Type B pancreatic cell (in vitro differentiated cells): Measurements from ENCODE around the gene EGFLAM. TPM values are rescaled to one million over a fixed set of nuclear protein-coding genes. Genes with fewer than 3 reads are reported as not detected.

Source experiments
- DNase-seq: peaks from one replicate; pipeline ENCODE4 v3.0.0; 2021; ENCODE audit warnings: mixed read lengths; ENCODE audit not compliant: unreplicated experiment; ENCODE audit errors: extremely low spot score
- H3K27ac Mint-ChIP-seq: 2 replicates; pipeline ENCODE4 v1.8.0; 2021; ENCODE audit warnings: mild to moderate bottlenecking, mixed read lengths
- H3K27me3 Mint-ChIP-seq: 2 replicates; pipeline ENCODE4 v1.8.0; 2021; ENCODE audit warnings: mixed read lengths
- H3K36me3 Mint-ChIP-seq: 2 replicates; pipeline ENCODE4 v1.8.0; 2021; ENCODE audit warnings: mixed read lengths
- H3K4me1 Mint-ChIP-seq: one replicate; pipeline ENCODE4 v1.8.0; 2021; ENCODE audit warnings: mixed read lengths; ENCODE audit not compliant: unreplicated experiment
- H3K4me3 Mint-ChIP-seq: 2 replicates; pipeline ENCODE4 v1.8.0; 2021; ENCODE audit warnings: mild to moderate bottlenecking, mixed read lengths
- H3K9me3 Mint-ChIP-seq: 2 replicates; pipeline ENCODE4 v1.8.0; 2021; ENCODE audit warnings: mixed read lengths
- total RNA-seq: library from RNA; stranded (reverse); gene quantifications from 2 replicates; pipeline ENCODE4 v1.2.1, GENCODE V29; 2021; ENCODE audit warnings: low replicate concordance
- TF ChIP-seq, protein P1 (sequence below): fragments of 200-600 bp; sonication (generic); conservative IDR thresholded peaks from 2 replicates; pipeline ENCODE4 v1.5.0; 2021; ENCODE audit warnings: antibody characterized with exemption, mild to moderate bottlenecking

The EGFLAM gene
- total RNA-seq, 1 donor from 2014 or later: 4.8 TPM

DNA sequence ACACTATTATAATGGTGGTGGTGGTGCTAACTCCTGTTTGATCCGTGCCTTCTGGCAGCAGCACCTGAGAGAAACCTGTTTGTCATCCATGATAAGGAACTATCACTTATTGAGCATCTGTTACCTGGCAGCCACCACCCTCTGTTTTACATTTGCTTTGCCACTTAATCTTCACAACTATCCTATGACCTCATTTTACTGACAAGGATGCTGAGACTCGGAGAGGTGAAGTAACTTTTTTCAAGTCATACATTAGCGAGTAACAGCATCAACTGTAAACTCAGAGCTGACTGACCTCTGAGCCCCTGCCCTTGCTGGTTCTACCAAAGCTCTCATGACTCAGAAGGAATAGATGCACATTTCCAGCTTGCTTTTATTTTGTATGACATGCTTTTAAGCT lies 81.1 kb downstream of the EGFLAM start:
- H3K36me3 Mint-ChIP-seq: no peaks in the 10 kb centered on the region
- peaks cover 10% of the 10 kb centered on the region for H3K4me1 Mint-ChIP-seq
- H3K4me3 Mint-ChIP-seq: no peak overlapping the region
- no peak overlapping the region for H3K27ac Mint-ChIP-seq
- no peak for DNase-seq
- TF ChIP-seq, protein P1, sequence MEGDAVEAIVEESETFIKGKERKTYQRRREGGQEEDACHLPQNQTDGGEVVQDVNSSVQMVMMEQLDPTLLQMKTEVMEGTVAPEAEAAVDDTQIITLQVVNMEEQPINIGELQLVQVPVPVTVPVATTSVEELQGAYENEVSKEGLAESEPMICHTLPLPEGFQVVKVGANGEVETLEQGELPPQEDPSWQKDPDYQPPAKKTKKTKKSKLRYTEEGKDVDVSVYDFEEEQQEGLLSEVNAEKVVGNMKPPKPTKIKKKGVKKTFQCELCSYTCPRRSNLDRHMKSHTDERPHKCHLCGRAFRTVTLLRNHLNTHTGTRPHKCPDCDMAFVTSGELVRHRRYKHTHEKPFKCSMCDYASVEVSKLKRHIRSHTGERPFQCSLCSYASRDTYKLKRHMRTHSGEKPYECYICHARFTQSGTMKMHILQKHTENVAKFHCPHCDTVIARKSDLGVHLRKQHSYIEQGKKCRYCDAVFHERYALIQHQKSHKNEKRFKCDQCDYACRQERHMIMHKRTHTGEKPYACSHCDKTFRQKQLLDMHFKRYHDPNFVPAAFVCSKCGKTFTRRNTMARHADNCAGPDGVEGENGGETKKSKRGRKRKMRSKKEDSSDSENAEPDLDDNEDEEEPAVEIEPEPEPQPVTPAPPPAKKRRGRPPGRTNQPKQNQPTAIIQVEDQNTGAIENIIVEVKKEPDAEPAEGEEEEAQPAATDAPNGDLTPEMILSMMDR: no peak
- no peaks in the 10 kb centered on the region for H3K9me3 Mint-ChIP-seq
- H3K27me3 Mint-ChIP-seq: peaks cover 13% of the 10 kb centered on the region

- Mint-ChIP-seq H3K4me3 (no peak overlapping the region), H3K27ac (no peak overlapping the region), H3K4me1 (peaks cover 10% of the 10 kb centered on the region), H3K9me3 (no peaks in the 10 kb centered on the region), H3K27me3 (peaks cover 13% of the 10 kb centered on the region), H3K36me3 (no peaks in the 10 kb centered on the region)
- TF ChIP-seq, protein P1: no peak
- no peak for DNase-seq
These were observed 82.7 kb downstream of the EGFLAM start for GRCh38 chr5:38341056-38341455.

- Mint-ChIP-seq H3K4me1 (peaks cover 10% of the 10 kb centered on the region), H3K27ac (no peak overlapping the region), H3K36me3 (no peaks in the 10 kb centered on the region), H3K4me3 (no peak overlapping the region), H3K27me3 (peaks cover 13% of the 10 kb centered on the region), H3K9me3 (no peaks in the 10 kb centered on the region)
- DNase-seq: no peak
- TF ChIP-seq, protein P1: no peak
These were observed 83.3 kb downstream of the EGFLAM start for GRCh38 chr5:38341641-38342040.

GRCh38 chr5:38342261-38342660 lies 83.9 kb downstream of the EGFLAM start:
- TF ChIP-seq, protein P1: no peak
- peaks cover 10% of the 10 kb centered on the region for H3K4me1 Mint-ChIP-seq
- no peak overlapping the region for H3K27ac Mint-ChIP-seq
- no peak overlapping the region for H3K4me3 Mint-ChIP-seq
- H3K36me3 Mint-ChIP-seq: no peaks in the 10 kb centered on the region
- H3K9me3 Mint-ChIP-seq: no peaks in the 10 kb centered on the region
- no peak for DNase-seq
- H3K27me3 Mint-ChIP-seq: peaks cover 15% of the 10 kb centered on the region

DNA sequence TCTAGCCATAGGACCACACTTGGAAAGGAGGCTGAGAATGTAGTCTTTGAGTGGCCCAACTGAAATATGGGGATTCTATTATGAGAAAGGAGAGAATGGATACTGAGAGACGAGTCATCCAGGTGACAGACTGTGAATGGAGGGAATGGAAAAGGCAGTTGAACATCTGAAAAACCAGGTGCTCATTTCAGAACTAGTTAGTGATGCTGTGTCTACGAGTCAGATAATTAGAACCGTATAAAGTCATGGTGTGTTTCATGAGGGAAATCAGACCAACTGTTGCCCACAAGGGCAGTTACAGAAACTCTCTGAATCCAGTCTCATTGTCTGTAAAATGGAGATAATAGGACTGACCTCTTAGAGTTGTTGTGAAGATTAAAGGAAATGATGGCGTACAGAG lies 86.5 kb downstream of the EGFLAM start:
- DNase-seq: no peak
- Mint-ChIP-seq H3K27ac (no peak overlapping the region), H3K9me3 (no peaks in the 10 kb centered on the region), H3K27me3 (peaks cover 17% of the 10 kb centered on the region), H3K4me1 (no peaks in the 10 kb centered on the region), H3K36me3 (no peaks in the 10 kb centered on the region), H3K4me3 (no peak overlapping the region)
- TF ChIP-seq, protein P1: no peak

GRCh38 chr5:38346593-38346992 lies 88.2 kb downstream of the EGFLAM start:
- Mint-ChIP-seq H3K36me3 (no peaks in the 10 kb centered on the region), H3K27me3 (peaks cover 16% of the 10 kb centered on the region), H3K4me3 (no peak overlapping the region), H3K27ac (no peak overlapping the region), H3K9me3 (no peaks in the 10 kb centered on the region), H3K4me1 (no peaks in the 10 kb centered on the region)
- no peak for DNase-seq
- TF ChIP-seq, protein P1: no peak
